Activated B cell treated with CpG ODN at 0.5 μM for 24 hours (primary cell): ENCODE measurements around the gene OR10H1. TPM values are rescaled to one million over a fixed set of nuclear protein-coding genes. Genes with fewer than 3 reads are reported as not detected.
A peak's percentile ranks its signal among the peaks of the same experiment; 100 is the strongest.
"Not testable (repeated sequence)": the region's sequence is repeated elsewhere in the genome, so short reads cannot be mapped to it uniquely, and the experiment has no call there.

Experiments
- ATAC-seq: fragments of 200-7000 bp; cut with Tn5 transposase; one replicate; pipeline ENCODE4 v1.10.0; 2021; ENCODE audit warnings: low read depth, mild to moderate bottlenecking, moderate library complexity
- CTCF ChIA-PET: fragments of 350-600 bp; sonication (Branson Sonifier 250); formaldehyde crosslinking; loops from one replicate; lab custom pipeline; 2021; ENCODE audit warnings: antibody characterized with exemption; lab: Charles Lee
- POLR2A ChIA-PET: fragments of 350-600 bp; sonication (Branson Sonifier 250); formaldehyde crosslinking; loops from one replicate; lab custom pipeline; 2021; ENCODE audit warnings: antibody characterized with exemption; lab: Charles Lee
- DNase-seq: peaks from one replicate; pipeline ENCODE4 v3.0.0; 2022
- H3K27ac Mint-ChIP-seq: one replicate; pipeline ENCODE4 v1.8.0; 2020; ENCODE audit warnings: mixed read lengths
- H3K27me3 Mint-ChIP-seq: one replicate; pipeline ENCODE4 v1.8.0; 2021; ENCODE audit warnings: mixed read lengths
- H3K36me3 Mint-ChIP-seq: one replicate; pipeline ENCODE4 v1.8.0; 2021; ENCODE audit warnings: low read depth, mixed read lengths
- H3K4me1 Mint-ChIP-seq: one replicate; pipeline ENCODE4 v1.8.0; 2021; ENCODE audit warnings: mixed read lengths
- H3K4me3 Mint-ChIP-seq: one replicate; pipeline ENCODE4 v1.8.0; 2020; ENCODE audit warnings: mild to moderate bottlenecking, mixed read lengths
- H3K9me3 Mint-ChIP-seq: one replicate; pipeline ENCODE4 v1.8.0; 2020; ENCODE audit warnings: mixed read lengths
- CTCF ChIP-seq: fragments of 200-600 bp; IDR thresholded peaks from one replicate; pipeline ENCODE4 v1.8.0; 2022; ENCODE audit warnings: antibody characterized with exemption, mild to moderate bottlenecking
- intact Hi-C: fragments of 100-400 bp; cut with micrococcal nuclease; formaldehyde crosslinking; loops from one replicate; pipeline ENCODE4 v1.15.1; 2024
- total RNA-seq: library from RNA; stranded (reverse); gene quantifications from 2 replicates; pipeline ENCODE4 v1.2.3, GENCODE V29; 2022

Gene OR10H1
- total RNA-seq, 1 donor from 2014 or later, result not detected

GRCh38 chr19:15836330-15837220, 21.1 kb upstream of the OR10H1 start:
- Mint-ChIP-seq H3K4me3 (peak overlapping the region; percentile 92), H3K9me3 (no peaks in the 10 kb centered on the region), H3K27me3 (peaks cover 2% of the 10 kb centered on the region), H3K36me3 (peaks cover 2% of the 10 kb centered on the region), H3K4me1 (peaks cover 15% of the 10 kb centered on the region), H3K27ac (peak overlapping the region; percentile 95)
- ChIA-PET CTCF (no interaction called here), POLR2A (interaction anchor here (0.6 to 1.9 kb wide), 21 partner anchors 9 to 1347 kb away, joined by 3 to 12 read pairs (median 4); partner anchors contain the start of genes AKAP8, AKAP8L, AP1M1 and C19orf44)
- intact Hi-C loops, result loop anchor here (1.0 to 10.0 kb wide), 2 partner anchors 238 to 349 kb away; partner anchors contain the start of genes FAM32A and TPM4
- peak; percentile 95 for ATAC-seq
- DNase-seq, result peak; percentile 85
- TF ChIP-seq CTCF, result no peak

- peak overlapping the region; percentile 95 for H3K27ac Mint-ChIP-seq
- H3K36me3 Mint-ChIP-seq, H3K9me3 Mint-ChIP-seq, DNase-seq, ATAC-seq, H3K27me3 Mint-ChIP-seq, CTCF ChIA-PET: not testable (repeated sequence)
- intact Hi-C loops, result loop anchor here (1.0 to 10.0 kb wide), 2 partner anchors 239 to 350 kb away; partner anchors contain the start of genes FAM32A and TPM4
- peak overlapping the region; percentile 92 for H3K4me3 Mint-ChIP-seq
- POLR2A ChIA-PET, result interaction anchor here (0.8 to 1.9 kb wide), 11 partner anchors 8 to 1145 kb away, joined by 3 to 12 read pairs (median 6); partner anchors contain the start of genes AKAP8L, FAM32A, HSH2D and ZNF333
- H3K4me1 Mint-ChIP-seq, result peaks cover 15% of the 10 kb centered on the region
These were observed 20.3 kb upstream of the OR10H1 start for GRCh38 chr19:15835565-15836329.

GRCh38 chr19:15834232-15834631, 18.8 kb upstream of the OR10H1 start:
- POLR2A ChIA-PET, ATAC-seq, H3K27ac Mint-ChIP-seq, CTCF ChIA-PET, DNase-seq, H3K36me3 Mint-ChIP-seq, H3K9me3 Mint-ChIP-seq, H3K4me3 Mint-ChIP-seq: not testable (repeated sequence)
- intact Hi-C loops, result loop anchor here (10.0 kb wide), 1 partner anchor 241 kb away; the partner anchor contains the start of gene TPM4
- Mint-ChIP-seq H3K4me1 (peaks cover 15% of the 10 kb centered on the region), H3K27me3 (peaks cover 14% of the 10 kb centered on the region)

- intact Hi-C loops, result loop anchor here (10.0 kb wide), 1 partner anchor 243 kb away; the partner anchor contains the start of gene TPM4
- ChIA-PET POLR2A (no interaction called here), CTCF (no interaction called here)
- H3K4me3 Mint-ChIP-seq, result no peak overlapping the region
- no peak for TF ChIP-seq CTCF
- H3K36me3 Mint-ChIP-seq, result peaks cover 2% of the 10 kb centered on the region
- DNase-seq, result no peak
- H3K27ac Mint-ChIP-seq, result no peak overlapping the region
- H3K4me1 Mint-ChIP-seq, result peaks cover 7% of the 10 kb centered on the region
- H3K9me3 Mint-ChIP-seq, result no peaks in the 10 kb centered on the region
- ATAC-seq, result no peak
- H3K27me3 Mint-ChIP-seq, result peaks cover 21% of the 10 kb centered on the region
These were observed 16.2 kb upstream of the OR10H1 start for GRCh38 chr19:15831626-15832025.

DNA sequence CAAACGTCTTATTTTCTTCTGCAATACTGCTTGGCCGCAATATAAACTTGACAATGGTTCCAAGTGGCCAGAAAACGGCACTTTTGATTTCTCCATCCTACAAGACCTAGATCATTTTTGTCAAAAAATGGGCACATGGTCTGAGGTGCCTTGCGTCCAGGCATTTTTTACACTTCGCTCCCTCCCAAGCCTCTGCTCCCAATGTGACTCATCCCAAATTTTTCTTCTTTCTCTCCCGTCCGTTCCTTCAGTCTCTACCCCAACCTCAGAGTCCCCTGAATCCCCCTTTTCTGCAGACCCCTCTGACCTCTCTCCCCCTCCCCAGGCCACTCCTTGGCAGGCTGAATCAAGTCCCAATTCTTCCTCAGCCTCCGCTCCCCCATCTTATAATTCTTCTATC, 14.3 kb upstream of the OR10H1 start:
- no peaks in the 10 kb centered on the region for H3K4me1 Mint-ChIP-seq
- H3K27ac Mint-ChIP-seq, result no peak overlapping the region

More for the DNA sequence above, 14.3 kb upstream of the OR10H1 start:
- intact Hi-C loops, result loop anchor here (10.0 kb wide), 1 partner anchor 245 kb away; the partner anchor contains the start of gene TPM4
- ChIA-PET CTCF (no interaction called here), POLR2A (no interaction called here)
- no peak for DNase-seq
- H3K36me3 Mint-ChIP-seq, result no peaks in the 10 kb centered on the region
- H3K9me3 Mint-ChIP-seq, result no peaks in the 10 kb centered on the region
- no peak for ATAC-seq
- TF ChIP-seq CTCF, result no peak
- no peak overlapping the region for H3K4me3 Mint-ChIP-seq
- peaks cover 21% of the 10 kb centered on the region for H3K27me3 Mint-ChIP-seq
